ENCODE measurements around the gene ZNF534.
"Not testable (repeated sequence)": the region's sequence is repeated elsewhere in the genome, so short reads cannot be mapped to it uniquely, and the experiment has no call there.

DNA sequence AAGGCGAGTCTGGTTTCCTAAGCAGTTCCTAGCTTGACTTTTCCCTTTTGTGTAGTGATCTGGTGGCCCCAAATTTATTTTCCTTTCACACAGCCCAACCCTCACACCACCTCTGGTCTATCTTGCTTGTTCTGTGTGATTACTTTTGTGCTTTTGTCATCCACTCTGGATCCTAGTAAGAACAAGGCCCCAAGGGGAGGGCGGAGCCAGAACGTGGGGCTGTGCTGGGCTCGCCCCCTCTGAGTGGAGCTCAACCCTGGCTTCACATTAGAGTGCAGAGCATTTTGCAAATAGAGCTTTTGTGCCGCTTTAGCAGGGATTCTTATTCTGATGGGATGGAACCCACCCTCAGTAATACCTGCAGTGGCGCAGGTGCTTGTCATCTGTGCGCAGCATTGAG, 56.1 kb downstream of the ZNF534 start:
- TF ChIP-seq POLR2A (IDR thresholded peaks at IDR 0.05) = not testable (repeated sequence)
- TF ChIP-seq, protein P1, sequence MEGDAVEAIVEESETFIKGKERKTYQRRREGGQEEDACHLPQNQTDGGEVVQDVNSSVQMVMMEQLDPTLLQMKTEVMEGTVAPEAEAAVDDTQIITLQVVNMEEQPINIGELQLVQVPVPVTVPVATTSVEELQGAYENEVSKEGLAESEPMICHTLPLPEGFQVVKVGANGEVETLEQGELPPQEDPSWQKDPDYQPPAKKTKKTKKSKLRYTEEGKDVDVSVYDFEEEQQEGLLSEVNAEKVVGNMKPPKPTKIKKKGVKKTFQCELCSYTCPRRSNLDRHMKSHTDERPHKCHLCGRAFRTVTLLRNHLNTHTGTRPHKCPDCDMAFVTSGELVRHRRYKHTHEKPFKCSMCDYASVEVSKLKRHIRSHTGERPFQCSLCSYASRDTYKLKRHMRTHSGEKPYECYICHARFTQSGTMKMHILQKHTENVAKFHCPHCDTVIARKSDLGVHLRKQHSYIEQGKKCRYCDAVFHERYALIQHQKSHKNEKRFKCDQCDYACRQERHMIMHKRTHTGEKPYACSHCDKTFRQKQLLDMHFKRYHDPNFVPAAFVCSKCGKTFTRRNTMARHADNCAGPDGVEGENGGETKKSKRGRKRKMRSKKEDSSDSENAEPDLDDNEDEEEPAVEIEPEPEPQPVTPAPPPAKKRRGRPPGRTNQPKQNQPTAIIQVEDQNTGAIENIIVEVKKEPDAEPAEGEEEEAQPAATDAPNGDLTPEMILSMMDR (IDR thresholded peaks at IDR 0.05) = not testable (repeated sequence)

All from testis (tissue), 2 donors.